AG04450 (cell line): ENCODE results near the gene ZFP28. TPM values are rescaled to one million over a fixed set of nuclear protein-coding genes. Genes with fewer than 3 reads are reported as not detected.
A peak's percentile ranks its signal among the peaks of the same experiment; 100 is the strongest.

Experiments
- CTCF ChIA-PET: fragments of 300-600, 350-600 bp; formaldehyde crosslinking; extraction: SDS; loops from one replicate; lab custom pipeline; 2022; ENCODE audit warnings: antibody characterized with exemption, inconsistent platforms; lab: Charles Lee
- POLR2A ChIA-PET: fragments of 350-600 bp; formaldehyde crosslinking; extraction: SDS; loops from one replicate; lab custom pipeline; 2021; ENCODE audit warnings: antibody characterized with exemption, inconsistent platforms; lab: Yijun Ruan, JAX
- DNase-seq: peaks from one replicate; pipeline ENCODE4 v3.0.0-alpha.2; 2011; ENCODE audit warnings: low read depth, low spot score
- H3K27ac ChIP-seq: one replicate; pipeline ENCODE4 v1.5.1; 2012; ENCODE audit warnings: low read depth, low read length, control low read depth
- H3K27me3 ChIP-seq: one replicate; pipeline ENCODE4 v1.6.0; 2012; ENCODE audit warnings: low read length; ENCODE audit not compliant: control insufficient read depth, insufficient read depth
- H3K4me3 ChIP-seq: 2 replicates; pipeline ENCODE4 v1.5.1; 2011; ENCODE audit warnings: mild to moderate bottlenecking, low read depth, low read length, control low read depth
- H3K9me3 ChIP-seq: 2 replicates; pipeline ENCODE4 v1.5.1; 2012; ENCODE audit warnings: low read length; ENCODE audit not compliant: control insufficient read depth, insufficient read depth
- polyA plus RNA-seq: library from polyadenylated mRNA; depleted of rRNA; stranded (reverse); fragments of >200 nt; gene quantifications from 2 replicates; pipeline ENCODE4 v1.2.3, GENCODE V29; 2011
- TF ChIP-seq, protein P1 (sequence below): IDR thresholded peaks from 2 replicates; pipeline ENCODE4 v1.5.1; 2011; ENCODE audit warnings: low read depth, low read length, control low read depth, inconsistent platforms

ZFP28 gene
- polyA plus RNA-seq, 1 experiment: 6.5 TPM

DNA sequence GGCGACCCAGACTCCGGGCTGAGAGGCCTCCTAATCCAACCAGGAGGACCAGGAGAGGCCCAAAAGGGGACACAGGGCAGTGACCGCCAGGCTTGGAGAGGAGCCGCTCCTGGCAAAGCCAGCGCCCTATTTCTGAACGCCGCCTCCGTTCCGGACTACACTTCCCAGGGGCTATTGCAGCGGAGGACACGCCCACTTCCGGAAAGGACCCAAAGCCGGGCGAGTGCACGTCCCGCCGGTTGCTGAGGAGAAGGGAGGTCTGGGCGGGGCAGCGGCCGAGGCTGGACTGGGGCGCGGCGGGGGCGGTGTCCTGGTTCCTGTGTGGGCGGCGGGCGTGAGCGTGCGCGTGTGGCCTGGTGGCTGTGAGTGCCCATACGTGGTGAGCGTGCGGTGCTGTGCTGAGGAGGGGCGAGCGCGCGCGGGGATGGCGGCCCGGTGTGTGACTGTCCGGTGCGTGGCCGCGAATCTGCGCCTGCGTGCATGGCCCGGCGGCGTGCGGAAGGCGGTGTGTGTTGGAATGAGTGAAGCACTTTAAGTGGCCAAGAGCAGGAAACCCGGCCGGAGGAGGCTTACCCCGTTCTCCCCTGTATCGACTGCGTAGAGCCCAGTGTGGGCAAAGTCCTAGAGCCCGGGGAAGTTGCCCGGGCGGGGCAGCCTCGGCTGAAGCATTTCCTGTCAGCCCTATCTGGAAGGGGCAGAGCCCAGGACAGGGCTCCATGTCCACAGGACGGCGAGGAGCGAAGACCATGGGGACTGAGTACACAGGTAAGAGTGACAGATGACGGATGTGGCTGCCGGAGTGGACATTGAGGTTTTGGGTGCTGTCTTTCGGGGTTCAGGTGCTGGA is 28.7 kb downstream of the ZFP28 start, which contains the start of gene ZNF470:
ZNF470 (plus strand) TSS at position 195 of the 847 bp plus-strand sequence. CDS start 2,844 bp downstream, outside the sequence.
- Histone ChIP-seq H3K27ac (peak within 1 kb of the TSS; percentile 11), H3K4me3 (peak within 1 kb of the TSS; percentile 98), H3K9me3 (peaks cover 56% of the 10 kb centered on the region), H3K27me3 (no peaks in the 10 kb centered on the region)
- TF ChIP-seq, protein P1, sequence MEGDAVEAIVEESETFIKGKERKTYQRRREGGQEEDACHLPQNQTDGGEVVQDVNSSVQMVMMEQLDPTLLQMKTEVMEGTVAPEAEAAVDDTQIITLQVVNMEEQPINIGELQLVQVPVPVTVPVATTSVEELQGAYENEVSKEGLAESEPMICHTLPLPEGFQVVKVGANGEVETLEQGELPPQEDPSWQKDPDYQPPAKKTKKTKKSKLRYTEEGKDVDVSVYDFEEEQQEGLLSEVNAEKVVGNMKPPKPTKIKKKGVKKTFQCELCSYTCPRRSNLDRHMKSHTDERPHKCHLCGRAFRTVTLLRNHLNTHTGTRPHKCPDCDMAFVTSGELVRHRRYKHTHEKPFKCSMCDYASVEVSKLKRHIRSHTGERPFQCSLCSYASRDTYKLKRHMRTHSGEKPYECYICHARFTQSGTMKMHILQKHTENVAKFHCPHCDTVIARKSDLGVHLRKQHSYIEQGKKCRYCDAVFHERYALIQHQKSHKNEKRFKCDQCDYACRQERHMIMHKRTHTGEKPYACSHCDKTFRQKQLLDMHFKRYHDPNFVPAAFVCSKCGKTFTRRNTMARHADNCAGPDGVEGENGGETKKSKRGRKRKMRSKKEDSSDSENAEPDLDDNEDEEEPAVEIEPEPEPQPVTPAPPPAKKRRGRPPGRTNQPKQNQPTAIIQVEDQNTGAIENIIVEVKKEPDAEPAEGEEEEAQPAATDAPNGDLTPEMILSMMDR: no peak
- peak; percentile 70 for DNase-seq
- ChIA-PET POLR2A (no interaction called here), CTCF (no interaction called here)

DNA sequence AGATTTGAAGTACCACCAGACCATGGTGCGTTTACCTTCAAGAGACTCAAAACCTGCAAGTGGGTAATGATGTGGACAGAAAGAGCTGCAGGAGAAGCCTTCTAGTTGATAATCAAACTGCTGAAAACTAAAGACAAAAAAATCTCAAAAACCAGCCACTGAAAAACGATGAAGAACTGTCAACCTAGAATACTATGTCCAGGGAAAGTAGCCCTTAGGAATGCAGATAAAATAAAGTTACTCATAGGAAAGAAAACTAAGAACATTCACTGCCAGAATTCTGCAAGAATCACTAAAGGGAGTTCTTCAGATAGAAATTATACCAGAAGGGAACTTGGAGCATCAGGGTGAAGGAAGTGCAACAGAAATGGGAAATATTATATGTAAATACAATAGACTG is 33.8 kb downstream of the ZFP28 start:
- H3K4me3 ChIP-seq: no peak overlapping the region
- DNase-seq: no peak
- TF ChIP-seq, protein P1: no peak
- no peaks in the 10 kb centered on the region for H3K27me3 ChIP-seq
- H3K9me3 ChIP-seq: peaks cover 39% of the 10 kb centered on the region
- ChIA-PET CTCF (interaction anchor here (0.7 kb wide), 1 partner anchor 17 kb away, joined by 10 read pairs; no protein-coding TSS in a partner anchor), POLR2A (no interaction called here)
- no peak overlapping the region for H3K27ac ChIP-seq

DNA sequence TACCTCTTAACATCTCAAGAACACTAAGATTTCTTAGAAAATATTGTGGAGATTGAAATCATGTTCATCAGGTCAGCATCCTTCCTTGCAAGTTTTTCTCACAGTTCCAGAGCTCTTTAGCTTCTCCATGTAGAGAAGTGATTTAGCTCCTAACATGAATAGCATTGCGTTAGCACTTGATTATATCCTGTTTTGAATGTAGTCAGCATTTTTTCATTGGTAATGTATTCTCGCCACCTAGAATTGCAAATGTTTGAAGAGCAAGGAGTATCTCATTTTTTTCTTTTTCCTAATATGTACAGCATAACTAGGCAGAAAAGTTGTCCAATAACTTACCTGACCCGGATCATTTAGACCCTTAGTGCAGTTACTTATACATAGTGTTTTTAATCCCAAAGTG is 35.2 kb downstream of the ZFP28 start:
- no peak overlapping the region for H3K27ac ChIP-seq
- ChIA-PET CTCF (no interaction called here), POLR2A (no interaction called here)
- H3K4me3 ChIP-seq: no peak overlapping the region
- H3K9me3 ChIP-seq: peaks cover 40% of the 10 kb centered on the region
- TF ChIP-seq, protein P1: no peak
- H3K27me3 ChIP-seq: no peaks in the 10 kb centered on the region
- DNase-seq: no peak

DNA sequence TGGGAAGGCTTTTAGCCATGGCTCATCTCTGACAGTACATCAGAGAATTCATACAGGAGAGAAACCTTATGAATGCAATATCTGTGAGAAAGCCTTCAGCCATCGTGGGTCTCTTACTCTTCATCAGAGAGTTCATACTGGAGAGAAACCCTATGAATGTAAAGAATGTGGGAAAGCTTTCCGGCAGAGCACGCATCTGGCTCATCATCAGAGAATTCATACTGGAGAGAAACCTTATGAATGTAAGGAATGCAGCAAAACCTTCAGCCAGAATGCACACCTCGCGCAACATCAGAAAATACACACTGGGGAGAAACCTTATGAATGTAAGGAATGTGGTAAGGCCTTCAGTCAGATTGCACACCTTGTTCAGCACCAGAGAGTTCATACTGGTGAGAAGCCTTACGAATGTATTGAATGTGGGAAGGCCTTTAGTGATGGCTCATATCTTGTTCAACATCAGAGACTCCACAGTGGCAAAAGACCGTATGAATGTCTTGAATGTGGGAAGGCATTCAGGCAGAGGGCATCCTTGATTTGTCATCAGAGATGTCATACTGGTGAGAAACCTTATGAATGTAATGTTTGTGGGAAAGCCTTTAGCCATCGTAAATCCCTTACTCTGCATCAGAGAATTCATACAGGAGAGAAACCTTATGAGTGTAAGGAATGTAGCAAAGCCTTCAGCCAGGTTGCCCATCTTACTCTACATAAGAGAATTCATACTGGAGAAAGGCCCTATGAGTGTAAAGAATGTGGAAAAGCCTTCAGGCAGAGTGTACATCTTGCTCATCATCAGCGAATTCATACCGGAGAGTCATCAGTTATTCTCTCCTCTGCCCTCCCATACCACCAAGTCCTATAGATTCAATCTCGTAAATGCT is 39.2 kb downstream of the ZFP28 start:
- H3K27me3 ChIP-seq: no peaks in the 10 kb centered on the region
- ChIA-PET CTCF (no interaction called here), POLR2A (no interaction called here)
- peaks cover 31% of the 10 kb centered on the region for H3K9me3 ChIP-seq
- DNase-seq: no peak
- no peak overlapping the region for H3K4me3 ChIP-seq
- no peak overlapping the region for H3K27ac ChIP-seq
- TF ChIP-seq, protein P1: no peak
